Sigmoid colon (tissue), 4 donors: ENCODE results near the gene PMF1.

ENCODE experiments used
- EP300 ChIP-seq, 4 donors: sonication (generic); formaldehyde crosslinking; IDR thresholded peaks; one replicate each; pipeline ENCODE4 v1.6.1; 2017; ENCODE audit warnings: antibody characterized with exemption in 4 of 4
- POLR2A ChIP-seq, 2 donors: fragments of 450-650 bp; IDR thresholded peaks; one replicate each; pipeline ENCODE4 v1.6.1; 2016; ENCODE audit warnings: antibody characterized with exemption in 2 of 2, mild to moderate bottlenecking in 2 of 2, moderate library complexity in 2 of 2
- POLR2AphosphoS5 ChIP-seq, 4 donors: sonication (generic); formaldehyde crosslinking; IDR thresholded peaks; one replicate each; pipeline ENCODE4 v1.6.1; 2017; ENCODE audit warnings: antibody characterized with exemption in 4 of 4
- TF ChIP-seq, protein P1 (sequence below), 4 experiments: fragments of 450-650 bp in 3 of 4; fragments of 200-600 bp in 1 of 4; IDR thresholded peaks; one replicate each; pipeline ENCODE4 v1.5.1; 2016 to 2019; ENCODE audit warnings: antibody characterized with exemption in 4 of 4, mild to moderate bottlenecking in 3 of 4, moderate library complexity in 2 of 4

DNA sequence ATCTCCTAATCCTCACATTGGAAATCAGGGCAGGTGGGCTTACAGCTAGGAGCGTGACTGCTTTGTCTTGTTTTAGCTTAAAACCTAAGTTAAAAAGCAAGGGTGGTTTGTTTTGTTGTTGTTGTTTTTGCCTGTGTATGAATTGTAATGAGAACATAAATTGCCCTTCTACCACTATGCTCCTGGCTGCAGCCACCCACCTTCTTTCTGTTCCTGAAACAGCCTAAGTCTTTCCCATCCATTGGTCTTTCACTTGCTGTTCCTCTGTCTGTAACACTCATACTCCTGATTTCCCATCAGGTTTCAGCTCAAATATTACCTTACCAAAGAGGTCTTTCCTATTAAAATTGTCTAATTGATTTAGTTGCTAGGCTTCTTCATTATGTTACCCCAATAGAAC is 70.7 kb downstream of the PMF1 start:
- TF ChIP-seq POLR2A (IDR thresholded peaks at IDR 0.05) = no peak
- TF ChIP-seq, protein P1, sequence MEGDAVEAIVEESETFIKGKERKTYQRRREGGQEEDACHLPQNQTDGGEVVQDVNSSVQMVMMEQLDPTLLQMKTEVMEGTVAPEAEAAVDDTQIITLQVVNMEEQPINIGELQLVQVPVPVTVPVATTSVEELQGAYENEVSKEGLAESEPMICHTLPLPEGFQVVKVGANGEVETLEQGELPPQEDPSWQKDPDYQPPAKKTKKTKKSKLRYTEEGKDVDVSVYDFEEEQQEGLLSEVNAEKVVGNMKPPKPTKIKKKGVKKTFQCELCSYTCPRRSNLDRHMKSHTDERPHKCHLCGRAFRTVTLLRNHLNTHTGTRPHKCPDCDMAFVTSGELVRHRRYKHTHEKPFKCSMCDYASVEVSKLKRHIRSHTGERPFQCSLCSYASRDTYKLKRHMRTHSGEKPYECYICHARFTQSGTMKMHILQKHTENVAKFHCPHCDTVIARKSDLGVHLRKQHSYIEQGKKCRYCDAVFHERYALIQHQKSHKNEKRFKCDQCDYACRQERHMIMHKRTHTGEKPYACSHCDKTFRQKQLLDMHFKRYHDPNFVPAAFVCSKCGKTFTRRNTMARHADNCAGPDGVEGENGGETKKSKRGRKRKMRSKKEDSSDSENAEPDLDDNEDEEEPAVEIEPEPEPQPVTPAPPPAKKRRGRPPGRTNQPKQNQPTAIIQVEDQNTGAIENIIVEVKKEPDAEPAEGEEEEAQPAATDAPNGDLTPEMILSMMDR (IDR thresholded peaks at IDR 0.05) = no peak
- TF ChIP-seq POLR2AphosphoS5 (IDR thresholded peaks at IDR 0.05) = no peak
- TF ChIP-seq EP300 (IDR thresholded peaks at IDR 0.05) = no peak
